Mucosa of stomach (tissue), 1 donor: Measurements from ENCODE around the gene PTCSC3.
"Not testable (repeated sequence)": the region's sequence is repeated elsewhere in the genome, so short reads cannot be mapped to it uniquely, and the experiment has no call there.

Experiments used
- H3K27me3 ChIP-seq: one replicate; pipeline ENCODE4 v1.7.0; 2013; ENCODE audit warnings: mild to moderate bottlenecking, low read length; ENCODE audit not compliant: control insufficient read depth, insufficient read depth
- H3K36me3 ChIP-seq: one replicate; pipeline ENCODE4 v1.7.0; 2013; ENCODE audit warnings: low read length; ENCODE audit not compliant: control insufficient read depth, insufficient read depth
- H3K4me1 ChIP-seq: one replicate; pipeline ENCODE4 v1.7.0; 2013; ENCODE audit warnings: mild to moderate bottlenecking, low read length; ENCODE audit not compliant: control insufficient read depth, insufficient read depth
- H3K4me3 ChIP-seq: one replicate; pipeline ENCODE4 v1.7.0; 2013; ENCODE audit warnings: low read length
- H3K9ac ChIP-seq: one replicate; pipeline ENCODE4 v1.7.0; 2013; ENCODE audit warnings: mild to moderate bottlenecking, low read length, moderate library complexity
- H3K9me3 ChIP-seq: one replicate; pipeline ENCODE4 v1.7.0; 2013; ENCODE audit warnings: mild to moderate bottlenecking, low read length, moderate library complexity; ENCODE audit not compliant: control insufficient read depth
- donor health status: Pancreatic carcinoma.

PTCSC3 gene

DNA sequence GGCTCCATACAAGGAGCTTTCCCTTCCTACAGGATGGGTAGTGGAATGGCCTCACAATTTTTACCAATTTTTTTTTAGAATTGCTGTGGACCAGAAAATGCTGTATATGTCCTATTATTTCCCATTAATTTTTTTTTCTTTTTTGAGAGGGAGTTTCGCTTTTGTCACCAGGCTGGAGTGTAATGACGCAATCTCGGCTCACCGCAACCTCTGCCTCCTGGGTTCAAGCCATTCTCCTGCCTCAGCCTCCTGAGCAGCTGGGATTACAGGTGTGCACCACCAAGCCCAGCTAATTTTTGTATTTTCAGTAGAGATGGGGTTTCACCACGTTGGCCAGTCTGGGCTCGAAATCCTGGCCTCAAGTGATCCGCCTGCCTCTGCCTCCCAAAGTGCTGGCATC lies 72.3 kb downstream of the PTCSC3 start:
- H3K4me1 ChIP-seq, H3K27me3 ChIP-seq, H3K36me3 ChIP-seq, H3K4me3 ChIP-seq, H3K9me3 ChIP-seq, H3K9ac ChIP-seq: not testable (repeated sequence)

DNA sequence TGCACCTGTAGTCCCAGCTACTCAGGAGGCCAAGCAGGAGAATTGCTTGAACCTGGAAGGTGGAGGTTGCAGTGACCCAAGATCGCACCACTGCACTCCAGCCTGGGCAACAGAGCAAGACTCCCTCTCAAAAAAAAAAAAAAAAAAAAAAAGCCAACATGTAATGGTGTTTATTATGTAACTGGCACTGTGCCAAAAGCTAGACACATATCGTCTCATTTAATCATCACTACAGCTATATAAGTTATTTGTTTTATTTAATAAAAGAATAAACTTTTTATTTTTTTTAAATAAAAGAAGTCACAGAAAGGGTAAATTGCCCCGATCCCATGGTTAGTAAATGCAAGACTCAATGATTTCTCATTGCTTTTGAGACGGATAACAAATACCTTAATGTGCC lies 76.9 kb downstream of the PTCSC3 start:
- H3K9me3 ChIP-seq = no peaks in the 10 kb centered on the region
- no peaks in the 10 kb centered on the region for H3K4me1 ChIP-seq
- no peaks in the 10 kb centered on the region for H3K27me3 ChIP-seq
- H3K9ac ChIP-seq = no peak overlapping the region
- no peaks in the 10 kb centered on the region for H3K36me3 ChIP-seq
- no peak overlapping the region for H3K4me3 ChIP-seq

DNA sequence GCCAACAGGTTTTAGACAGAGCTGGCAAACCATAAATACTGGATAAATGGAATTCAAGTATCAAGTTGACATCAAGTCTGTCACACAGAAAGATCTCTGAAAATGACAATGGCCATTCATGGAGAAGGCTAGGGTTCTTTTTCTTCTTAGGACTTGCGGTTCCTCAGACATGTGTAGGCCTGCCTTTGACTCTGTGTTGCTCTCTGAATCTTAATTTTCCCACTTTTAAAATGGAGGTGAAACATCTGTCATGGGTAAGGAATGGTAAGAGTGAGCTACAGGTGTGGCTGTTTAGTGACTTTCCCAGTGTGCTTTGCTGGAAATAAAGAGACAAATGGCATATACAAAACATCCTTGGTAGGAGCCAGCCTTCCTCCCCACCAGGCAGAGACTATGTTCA lies 79.2 kb downstream of the PTCSC3 start:
- H3K27me3 ChIP-seq = no peaks in the 10 kb centered on the region
- H3K4me1 ChIP-seq = no peaks in the 10 kb centered on the region
- H3K9me3 ChIP-seq = no peaks in the 10 kb centered on the region
- H3K36me3 ChIP-seq = no peaks in the 10 kb centered on the region
- H3K9ac ChIP-seq = no peak overlapping the region
- H3K4me3 ChIP-seq = no peak overlapping the region

DNA sequence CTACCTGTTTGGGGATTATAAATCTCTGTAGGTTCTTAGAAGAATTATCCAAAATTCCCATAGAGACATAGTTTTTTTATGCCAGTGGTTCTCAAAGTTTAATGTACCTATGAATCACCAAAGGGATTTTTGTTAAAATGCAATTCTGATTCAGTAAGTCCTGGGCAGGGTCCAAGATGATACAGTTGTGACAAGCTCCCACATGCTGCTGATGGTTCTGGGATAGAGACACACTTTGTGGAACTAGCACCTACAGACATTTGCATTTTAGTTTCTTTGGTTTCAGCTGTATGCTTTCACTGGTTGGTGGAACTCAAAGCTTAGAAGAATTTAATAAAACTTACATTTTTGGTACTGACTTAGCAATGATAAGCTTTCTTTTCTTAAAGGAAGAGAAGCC lies 80.4 kb downstream of the PTCSC3 start:
- H3K36me3 ChIP-seq = no peaks in the 10 kb centered on the region
- peaks cover 7% of the 10 kb centered on the region for H3K4me1 ChIP-seq
- H3K27me3 ChIP-seq = no peaks in the 10 kb centered on the region
- H3K9me3 ChIP-seq = no peaks in the 10 kb centered on the region
- H3K9ac ChIP-seq = no peak overlapping the region
- H3K4me3 ChIP-seq = no peak overlapping the region

DNA sequence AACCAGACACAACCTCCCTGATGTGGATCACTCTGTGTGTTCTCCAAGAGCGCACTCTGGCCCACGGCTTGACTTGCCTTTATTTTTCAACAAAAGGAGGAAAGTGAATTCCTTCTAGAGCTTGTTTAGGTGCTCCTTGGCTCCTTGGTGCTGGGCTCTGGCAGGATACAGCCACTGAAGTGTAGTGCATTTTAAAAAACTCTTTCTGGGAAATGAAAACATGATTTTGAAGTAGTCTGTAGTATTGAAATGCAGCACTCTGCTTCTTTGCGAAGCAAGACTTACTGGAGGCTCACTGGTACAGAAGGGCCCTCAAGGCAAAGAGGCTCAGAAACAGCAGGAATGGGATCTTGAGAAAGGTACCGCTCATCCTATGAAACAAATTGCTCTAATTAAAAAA lies 81.6 kb downstream of the PTCSC3 start:
- Histone ChIP-seq H3K9me3 (no peaks in the 10 kb centered on the region), H3K4me3 (no peak overlapping the region), H3K36me3 (no peaks in the 10 kb centered on the region), H3K4me1 (peaks cover 8% of the 10 kb centered on the region), H3K27me3 (no peaks in the 10 kb centered on the region), H3K9ac (no peak overlapping the region)

DNA sequence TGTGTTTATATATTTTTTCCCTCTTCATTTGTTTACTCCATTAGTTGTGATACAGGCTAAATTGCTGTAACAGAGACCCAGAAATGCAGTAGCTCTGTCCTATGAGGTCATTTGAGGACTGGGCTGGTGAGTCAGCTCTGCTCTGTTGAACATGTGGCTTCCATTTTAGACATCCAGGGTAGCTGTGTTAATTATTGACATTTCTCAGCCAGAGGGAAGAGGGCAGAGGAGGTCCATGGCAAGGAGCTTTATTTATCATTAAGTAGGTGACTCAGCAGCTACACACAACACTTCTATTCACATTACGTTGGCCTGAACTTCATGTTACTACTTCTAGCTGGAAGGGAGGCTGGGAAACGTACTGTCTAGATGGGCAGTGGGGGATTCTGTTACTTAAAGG lies 85.4 kb downstream of the PTCSC3 start:
- peaks cover 8% of the 10 kb centered on the region for H3K4me1 ChIP-seq
- H3K27me3 ChIP-seq = no peaks in the 10 kb centered on the region
- H3K9me3 ChIP-seq = no peaks in the 10 kb centered on the region
- H3K4me3 ChIP-seq = no peak overlapping the region
- no peaks in the 10 kb centered on the region for H3K36me3 ChIP-seq
- H3K9ac ChIP-seq = no peak overlapping the region

DNA sequence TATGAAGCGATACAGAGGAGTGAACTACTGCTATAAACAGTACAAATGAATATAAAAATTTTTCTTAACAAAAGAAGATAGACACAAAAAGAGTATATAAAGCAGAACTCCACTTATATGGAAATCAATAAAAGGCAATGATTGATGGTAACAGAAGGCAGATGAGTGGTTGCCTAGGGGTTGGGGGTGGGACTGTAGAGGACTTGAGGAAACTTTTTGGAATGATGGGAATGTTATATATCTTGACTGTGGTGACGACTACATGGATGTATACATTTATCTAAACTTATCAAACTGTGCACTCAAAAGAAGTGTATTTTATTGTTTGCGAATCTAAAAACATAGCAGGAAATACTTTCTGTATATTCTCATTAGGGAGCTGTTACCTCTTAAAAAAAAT lies 89.1 kb downstream of the PTCSC3 start:
- H3K4me3 ChIP-seq = no peak overlapping the region
- peaks cover 8% of the 10 kb centered on the region for H3K4me1 ChIP-seq
- no peaks in the 10 kb centered on the region for H3K9me3 ChIP-seq
- no peaks in the 10 kb centered on the region for H3K27me3 ChIP-seq
- H3K9ac ChIP-seq = no peak overlapping the region
- H3K36me3 ChIP-seq = no peaks in the 10 kb centered on the region

DNA sequence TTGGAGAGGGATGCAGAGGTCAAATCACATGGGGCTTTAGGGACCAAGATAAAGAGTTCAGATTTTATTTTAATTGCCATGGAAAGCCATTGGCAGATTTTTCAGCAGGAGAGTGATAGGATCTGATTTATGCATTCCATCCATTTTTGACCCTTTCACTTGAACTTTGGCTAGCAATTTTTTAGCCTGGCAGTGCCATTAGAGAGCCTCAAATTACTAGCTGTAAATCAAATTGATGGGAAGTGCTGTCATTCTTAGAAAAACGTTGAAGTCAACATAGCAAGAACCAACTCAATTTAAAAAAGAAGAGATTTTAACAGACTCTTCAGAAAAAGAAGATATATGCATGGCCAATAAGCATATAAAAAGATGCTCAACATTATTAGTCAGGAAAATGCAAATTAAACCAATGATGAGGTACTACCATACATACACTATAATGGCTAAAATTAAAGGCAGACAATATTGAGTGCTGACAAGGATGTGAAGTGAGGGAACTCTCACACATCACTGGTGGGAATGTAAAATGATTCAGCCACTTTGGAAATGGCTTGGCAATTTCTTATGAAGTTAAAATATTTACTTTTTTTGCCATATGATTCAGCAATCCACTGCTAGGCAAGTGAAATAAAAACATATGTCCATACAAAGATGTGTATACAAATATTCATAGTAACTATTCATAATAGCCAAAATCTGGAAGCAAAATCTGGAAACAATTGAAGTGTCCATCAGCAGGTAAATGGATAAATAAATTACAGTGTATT lies 89.7 kb downstream of the PTCSC3 start:
- Histone ChIP-seq H3K36me3 (no peaks in the 10 kb centered on the region), H3K4me3 (no peak overlapping the region), H3K4me1 (peaks cover 8% of the 10 kb centered on the region), H3K9ac (no peak overlapping the region), H3K9me3 (no peaks in the 10 kb centered on the region), H3K27me3 (no peaks in the 10 kb centered on the region)

DNA sequence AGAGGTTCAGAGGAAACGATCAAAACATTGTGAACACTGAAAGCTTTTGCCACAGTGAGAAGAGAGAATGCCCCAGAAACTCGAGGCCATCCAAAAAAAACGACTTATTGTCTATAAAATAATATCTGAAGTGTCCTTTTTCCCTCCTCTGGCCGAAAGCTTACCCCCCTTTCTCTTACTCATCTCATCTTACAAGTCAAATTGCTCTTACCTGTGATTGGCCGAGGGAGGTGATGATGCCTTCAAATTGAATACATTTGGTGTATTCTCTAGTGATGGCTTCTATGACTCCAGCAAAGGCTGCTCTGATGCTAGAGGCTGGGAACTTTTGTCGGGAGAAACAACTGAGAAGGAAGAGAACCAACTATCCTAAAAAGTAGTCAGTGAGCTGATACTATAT lies 90.7 kb downstream of the PTCSC3 start:
- Histone ChIP-seq H3K4me3 (no peak overlapping the region), H3K4me1 (no peaks in the 10 kb centered on the region), H3K27me3 (no peaks in the 10 kb centered on the region), H3K9ac (no peak overlapping the region), H3K36me3 (no peaks in the 10 kb centered on the region), H3K9me3 (no peaks in the 10 kb centered on the region)
